H9 (cell line): ENCODE data around the gene LYRM2. TPM values are rescaled to one million over a fixed set of nuclear protein-coding genes. Genes with fewer than 3 reads are reported as not detected.

Experiments used
- DNase-seq: peaks from one replicate; pipeline ENCODE4 v3.0.0-alpha.2; 2017
- H2AFZ ChIP-seq: one replicate; pipeline ENCODE4 v1.6.1; 2013; ENCODE audit warnings: mild to moderate bottlenecking, low read length, control low read depth, moderate library complexity
- H2AK5ac ChIP-seq: 2 replicates; pipeline ENCODE4 v1.6.1; 2013; ENCODE audit warnings: low read length, control low read depth, mixed read lengths; ENCODE audit not compliant: insufficient read length
- H2BK120ac ChIP-seq: one replicate; pipeline ENCODE4 v1.6.1; 2013; ENCODE audit warnings: low read depth, mild to moderate bottlenecking, low read length, control low read depth, inconsistent platforms; ENCODE audit not compliant: poor library complexity, severe bottlenecking
- H2BK12ac ChIP-seq: 2 replicates; pipeline ENCODE4 v1.6.1; 2013; ENCODE audit warnings: low read length, control low read depth, mixed read lengths, low read depth; ENCODE audit not compliant: insufficient read length
- H2BK15ac ChIP-seq: 2 replicates; pipeline ENCODE4 v1.6.1; 2013; ENCODE audit warnings: low read depth, low read length, control low read depth
- H2BK20ac ChIP-seq: one replicate; pipeline ENCODE4 v1.6.1; 2013; ENCODE audit warnings: low read depth, mild to moderate bottlenecking, low read length, control low read depth, inconsistent platforms; ENCODE audit not compliant: poor library complexity, severe bottlenecking
- H2BK5ac ChIP-seq: 2 replicates; pipeline ENCODE4 v1.6.1; 2013; ENCODE audit warnings: low read length, control low read depth, mixed read lengths; ENCODE audit not compliant: insufficient read length
- H3K14ac ChIP-seq: 2 replicates; pipeline ENCODE4 v1.6.1; 2013; ENCODE audit warnings: low read length, control low read depth; ENCODE audit not compliant: insufficient read depth
- H3K18ac ChIP-seq: 2 replicates; pipeline ENCODE4 v1.6.1; 2013; ENCODE audit warnings: low read depth, mild to moderate bottlenecking, mixed read lengths, low read length, control low read depth; ENCODE audit not compliant: insufficient read length
- H3K23ac ChIP-seq: 2 replicates; pipeline ENCODE4 v1.6.1; 2013; ENCODE audit warnings: low read length, control low read depth, mixed read lengths, low read depth; ENCODE audit not compliant: insufficient read length
- H3K23me2 ChIP-seq: 2 replicates; pipeline ENCODE4 v1.6.1; 2013; ENCODE audit warnings: low read depth, mild to moderate bottlenecking, mixed read lengths, low read length, control low read depth; ENCODE audit not compliant: insufficient read length, poor library complexity, severe bottlenecking
- H3K27ac ChIP-seq: 2 replicates; pipeline ENCODE4 v1.5.1; 2013; ENCODE audit warnings: low read length, control low read depth, mixed read lengths, low read depth; ENCODE audit not compliant: insufficient read length
- H3K27me3 ChIP-seq: 2 replicates; pipeline ENCODE4 v1.6.1; 2013; ENCODE audit warnings: low read length, control low read depth, inconsistent platforms; ENCODE audit not compliant: insufficient read depth
- H3K4ac ChIP-seq: 2 replicates; pipeline ENCODE4 v1.6.1; 2013; ENCODE audit warnings: low read depth, mild to moderate bottlenecking, control low read depth, inconsistent platforms, low read length, moderate library complexity
- H3K4me1 ChIP-seq: 2 replicates; pipeline ENCODE4 v1.6.1; 2013; ENCODE audit warnings: low read length, control low read depth, inconsistent platforms; ENCODE audit not compliant: insufficient read depth
- H3K4me2 ChIP-seq: 2 replicates; pipeline ENCODE4 v1.6.1; 2013; ENCODE audit warnings: low read length, control low read depth, mixed read lengths; ENCODE audit not compliant: insufficient read length, insufficient read depth
- H3K56ac ChIP-seq: 2 replicates; pipeline ENCODE4 v1.6.1; 2013; ENCODE audit warnings: low read depth, mild to moderate bottlenecking, mixed read lengths, low read length, control low read depth; ENCODE audit not compliant: insufficient read length
- H3K79me1 ChIP-seq: 2 replicates; pipeline ENCODE4 v1.6.1; 2013; ENCODE audit warnings: low read depth, mild to moderate bottlenecking, moderate library complexity, low read length, control low read depth, inconsistent platforms; ENCODE audit not compliant: insufficient read depth, poor library complexity, severe bottlenecking
- H3K79me2 ChIP-seq: 2 replicates; pipeline ENCODE4 v1.6.1; 2013; ENCODE audit warnings: low read length, control low read depth, inconsistent platforms; ENCODE audit not compliant: insufficient read depth
- H3K9ac ChIP-seq: 2 replicates; pipeline ENCODE4 v1.6.1; 2013; ENCODE audit warnings: low read length, control low read depth, mixed read lengths; ENCODE audit not compliant: insufficient read length; ENCODE audit errors: extremely low read depth
- H3K9me3 ChIP-seq: one replicate; pipeline ENCODE4 v1.6.1; 2013; ENCODE audit warnings: low read depth, low read length, inconsistent platforms; ENCODE audit not compliant: control insufficient read depth
- H3T11ph ChIP-seq: one replicate; pipeline ENCODE4 v1.6.1; 2013; ENCODE audit warnings: mild to moderate bottlenecking, low read length, control low read depth, inconsistent platforms
- H4K20me1 ChIP-seq: one replicate; pipeline ENCODE4 v1.6.1; 2013; ENCODE audit not compliant: control insufficient read depth, insufficient read length, insufficient read depth
- H4K5ac ChIP-seq: 2 replicates; pipeline ENCODE4 v1.6.1; 2013; ENCODE audit warnings: low read depth, mild to moderate bottlenecking, mixed read lengths, low read length, control low read depth; ENCODE audit not compliant: insufficient read length
- H4K8ac ChIP-seq: replicated peaks from 2 replicates; pipeline ENCODE4 v1.6.1; 2013; ENCODE audit warnings: low read length, control low read depth, mixed read lengths, low read depth; ENCODE audit not compliant: insufficient read length
- H4K91ac ChIP-seq: 2 replicates; pipeline ENCODE4 v1.6.1; 2013; ENCODE audit warnings: low read depth, mild to moderate bottlenecking, moderate library complexity, mixed read lengths, low read length, control low read depth; ENCODE audit not compliant: insufficient read length
- H3K27ac Mint-ChIP-seq, 3 experiments: 2 replicates in 2 of 3; 3 replicates in 1 of 3; pipeline ENCODE4 v1.8.0; 2020 to 2021; ENCODE audit warnings: mixed read lengths in 3 of 3, mild to moderate bottlenecking in 1 of 3, moderate library complexity in 1 of 3
- H3K27me3 Mint-ChIP-seq: 2 replicates; pipeline ENCODE4 v1.8.0; 2021; ENCODE audit warnings: low read depth, mild to moderate bottlenecking, moderate library complexity, mixed read lengths
- H3K36me3 Mint-ChIP-seq, 3 experiments: 2 replicates in 2 of 3; 3 replicates in 1 of 3; pipeline ENCODE4 v1.8.0; 2020 to 2021; ENCODE audit warnings: low read depth in 3 of 3, mixed read lengths in 3 of 3; ENCODE audit not compliant: insufficient read depth in 1 of 3
- H3K4me1 Mint-ChIP-seq, 2 experiments: 2 replicates each; pipeline ENCODE4 v1.8.0; 2020; ENCODE audit warnings: mixed read lengths in 2 of 2
- H3K4me3 Mint-ChIP-seq, 2 experiments: 2 replicates in 1 of 2; 3 replicates in 1 of 2; pipeline ENCODE4 v1.8.0; 2020 to 2021; ENCODE audit warnings: mild to moderate bottlenecking in 2 of 2, mixed read lengths in 2 of 2, moderate library complexity in 1 of 2
- H3K9me3 Mint-ChIP-seq, 2 experiments: 2 replicates in 1 of 2; 3 replicates in 1 of 2; pipeline ENCODE4 v1.8.0; 2020; ENCODE audit warnings: mild to moderate bottlenecking in 2 of 2, mixed read lengths in 2 of 2, moderate library complexity in 1 of 2
- CTCF ChIP-seq: fragments of 200-600 bp; sonication (generic); conservative IDR thresholded peaks from 3 replicates; pipeline ENCODE4 v1.8.0; 2021; ENCODE audit warnings: antibody characterized with exemption, mild to moderate bottlenecking
- WGBS: extraction: QIAGEN DNeasy Blood & Tissue Kit; methylation state at CpG from one replicate; pipeline ENCODE4 v1.1.7; 2013; ENCODE audit warnings: missing lambda C conversion rate, low lambda C conversion rate, mixed read lengths; ENCODE audit not compliant: insufficient read length; ENCODE audit errors: extremely low coverage; 5-methylcytosine and 5-hydroxymethylcytosine counted together
- total RNA-seq: library from RNA; stranded (reverse); gene quantifications from 2 replicates; pipeline ENCODE4 v1.2.1, GENCODE V29; 2021

Gene LYRM2
- total RNA-seq, 1 experiment from 2014 or later, result 29.8 TPM

GRCh38 chr6:89566008-89566800, 72.3 kb downstream of the LYRM2 start:
- no peaks in the 10 kb centered on the region for H3K9me3 ChIP-seq
- H4K91ac ChIP-seq, result no peak overlapping the region
- H3K4me2 ChIP-seq, result no peak overlapping the region
- H2BK20ac ChIP-seq, result no peak overlapping the region
- H3K9ac ChIP-seq, result no peak overlapping the region
- H3K56ac ChIP-seq, result no peak overlapping the region
- no peak overlapping the region; a peak in 1 of 7 replicates for H3K27ac Mint-ChIP-seq
- H3T11ph ChIP-seq, result no peak overlapping the region
- H3K4me1 Mint-ChIP-seq, result peaks cover 15 to 27% of the 10 kb centered on the region in 2 experiments
- H3K36me3 Mint-ChIP-seq, result no peaks in the 10 kb centered on the region
- H2BK12ac ChIP-seq, result no peak overlapping the region
- 0 out of 2 replicates have a peak overlapping the region, but pooled peaks have one; percentile 14 for H3K14ac ChIP-seq
- H4K5ac ChIP-seq, result no peak overlapping the region
- no peak overlapping the region for H2BK120ac ChIP-seq
- H3K4me3 Mint-ChIP-seq, result no peak overlapping the region
- no peaks in the 10 kb centered on the region for H3K23me2 ChIP-seq
- no peak for DNase-seq
- no peak overlapping the region for H2BK5ac ChIP-seq
- no peak overlapping the region for H3K4ac ChIP-seq
- H3K9me3 Mint-ChIP-seq, result no peaks in the 10 kb centered on the region
- no CpG with 5 or more reads among the region's 10 CpGs for WGBS
- H4K20me1 ChIP-seq, result no peaks in the 10 kb centered on the region
- no peaks in the 10 kb centered on the region for H3K27me3 Mint-ChIP-seq
- no peaks in the 10 kb centered on the region for H3K79me1 ChIP-seq
- H3K18ac ChIP-seq, result peak overlapping the region; percentile 31
- H2AK5ac ChIP-seq, result no peak overlapping the region
- H4K8ac ChIP-seq, result no peak overlapping the region
- peaks cover 2% of the 10 kb centered on the region; the same call in 1 of the 2 replicates for H3K4me1 ChIP-seq
- H3K79me2 ChIP-seq, result no peaks in the 10 kb centered on the region
- no peak overlapping the region for H2BK15ac ChIP-seq
- no peak for TF ChIP-seq CTCF
- no peak overlapping the region for H3K27ac ChIP-seq
- H2AFZ ChIP-seq, result no peak overlapping the region
- H3K27me3 ChIP-seq, result no peaks in the 10 kb centered on the region
- no peak overlapping the region for H3K23ac ChIP-seq
